Breast epithelium (tissue), 3 donors: ENCODE measurements around the gene CFAP70.

Experiments
- POLR2A ChIP-seq: fragments of 450-650 bp; IDR thresholded peaks from one replicate; pipeline ENCODE4 v1.6.1; 2016; ENCODE audit warnings: antibody characterized with exemption, mild to moderate bottlenecking, moderate library complexity
- POLR2AphosphoS5 ChIP-seq, 3 donors: sonication (generic); formaldehyde crosslinking; IDR thresholded peaks; one replicate each; pipeline ENCODE4 v1.6.1; 2017; ENCODE audit warnings: antibody characterized with exemption in 3 of 3
- TF ChIP-seq, protein P1 (sequence below), 3 donors: fragments of 450-650 bp; IDR thresholded peaks; one replicate each; pipeline ENCODE4 v1.5.1; 2016 to 2017; ENCODE audit warnings: antibody characterized with exemption in 3 of 3, mild to moderate bottlenecking in 3 of 3, moderate library complexity in 3 of 3

DNA sequence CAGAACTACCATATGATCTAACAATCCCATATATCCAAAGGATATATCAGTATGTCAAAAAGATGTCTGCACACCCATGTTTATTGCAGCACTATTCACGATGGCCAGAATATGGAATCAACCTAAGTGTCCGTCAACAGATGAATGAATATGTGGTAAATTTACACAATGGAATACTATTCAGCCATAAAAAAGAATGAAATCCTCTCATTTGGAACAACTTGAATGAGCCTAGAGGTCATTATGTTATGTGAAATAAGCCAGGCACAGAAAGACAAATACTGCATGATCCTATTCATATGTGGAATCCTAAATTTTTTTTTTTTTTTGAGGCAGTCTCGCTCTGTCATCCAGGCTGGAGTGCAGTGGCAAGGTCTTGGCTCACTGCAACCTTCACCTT lies 6.3 kb upstream of the CFAP70 start:
- TF ChIP-seq, protein P1, sequence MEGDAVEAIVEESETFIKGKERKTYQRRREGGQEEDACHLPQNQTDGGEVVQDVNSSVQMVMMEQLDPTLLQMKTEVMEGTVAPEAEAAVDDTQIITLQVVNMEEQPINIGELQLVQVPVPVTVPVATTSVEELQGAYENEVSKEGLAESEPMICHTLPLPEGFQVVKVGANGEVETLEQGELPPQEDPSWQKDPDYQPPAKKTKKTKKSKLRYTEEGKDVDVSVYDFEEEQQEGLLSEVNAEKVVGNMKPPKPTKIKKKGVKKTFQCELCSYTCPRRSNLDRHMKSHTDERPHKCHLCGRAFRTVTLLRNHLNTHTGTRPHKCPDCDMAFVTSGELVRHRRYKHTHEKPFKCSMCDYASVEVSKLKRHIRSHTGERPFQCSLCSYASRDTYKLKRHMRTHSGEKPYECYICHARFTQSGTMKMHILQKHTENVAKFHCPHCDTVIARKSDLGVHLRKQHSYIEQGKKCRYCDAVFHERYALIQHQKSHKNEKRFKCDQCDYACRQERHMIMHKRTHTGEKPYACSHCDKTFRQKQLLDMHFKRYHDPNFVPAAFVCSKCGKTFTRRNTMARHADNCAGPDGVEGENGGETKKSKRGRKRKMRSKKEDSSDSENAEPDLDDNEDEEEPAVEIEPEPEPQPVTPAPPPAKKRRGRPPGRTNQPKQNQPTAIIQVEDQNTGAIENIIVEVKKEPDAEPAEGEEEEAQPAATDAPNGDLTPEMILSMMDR (IDR thresholded peaks at IDR 0.05) = no peak
- TF ChIP-seq POLR2AphosphoS5 (IDR thresholded peaks at IDR 0.05) = no peak
- no peak for TF ChIP-seq POLR2A
